Left renal pelvis (tissue), 4 donors: Measurements from ENCODE around the gene GLT8D2. TPM values are rescaled to one million over a fixed set of nuclear protein-coding genes. Genes with fewer than 3 reads are reported as not detected.

Experiments
- DNase-seq, 4 donors: peaks; one replicate each; pipeline ENCODE4 v3.0.0-alpha.2; 2013; ENCODE audit warnings: low read depth in 4 of 4, low spot score in 3 of 4
- polyA plus RNA-seq, 4 donors: library from polyadenylated mRNA; unstranded; fragments of 120-200 nt; gene quantifications; one replicate each; pipeline ENCODE4 v1.2.1, GENCODE V29; 2013; ENCODE audit not compliant: insufficient read length in 4 of 4

GLT8D2 gene
- polyA plus RNA-seq, 4 donors = 13.7 to 89.8 (median 16.7) TPM

GRCh38 chr12:104006929-104007328, 43.1 kb downstream of the GLT8D2 start:
- DNase-seq = no peak

GRCh38 chr12:104003596-104003995, 46.4 kb downstream of the GLT8D2 start:
- DNase-seq = no peak

- no peak for DNase-seq
Observed at GRCh38 chr12:104002686-104003085, 47.3 kb downstream of the GLT8D2 start.

- DNase-seq = no peak
Observed at GRCh38 chr12:104000807-104001434, 49.1 kb downstream of the GLT8D2 start.

- no peak for DNase-seq
Observed at GRCh38 chr12:103998976-103999375, 51.0 kb downstream of the GLT8D2 start.

GRCh38 chr12:103997286-103997900, 52.6 kb downstream of the GLT8D2 start:
- DNase-seq = no peak

GRCh38 chr12:103996595-103996994, 53.4 kb downstream of the GLT8D2 start:
- no peak for DNase-seq

GRCh38 chr12:103994235-103994634, 55.8 kb downstream of the GLT8D2 start:
- DNase-seq = no peak

- DNase-seq = no peak
Observed at GRCh38 chr12:103986829-103987228, 63.2 kb downstream of the GLT8D2 start.

GRCh38 chr12:103978384-103978982, 71.5 kb downstream of the GLT8D2 start:
- DNase-seq = no peak

- DNase-seq = no peak
Observed at GRCh38 chr12:103975368-103975767, 74.6 kb downstream of the GLT8D2 start.

- no peak for DNase-seq
Observed at GRCh38 chr12:103973909-103974308, 76.1 kb downstream of the GLT8D2 start.

GRCh38 chr12:103969391-103969790, 80.6 kb downstream of the GLT8D2 start:
- no peak for DNase-seq

- DNase-seq = no peak
Observed at GRCh38 chr12:103966736-103967135, 83.3 kb downstream of the GLT8D2 start.

- DNase-seq = peak; percentile 97 to 99 (median 98)
Observed at GRCh38 chr12:103965590-103966504, 84.1 kb downstream of the GLT8D2 start, which contains the start of gene TDG. TDG (plus strand) TSS chr12:103965872; CDS start chr12:103966038, 166 bp downstream.

GRCh38 chr12:103965255-103965589, 84.8 kb downstream of the GLT8D2 start:
- DNase-seq = no peak

GRCh38 chr12:103964805-103965204, 85.2 kb downstream of the GLT8D2 start:
- DNase-seq = no peak

- DNase-seq = no peak
Observed at GRCh38 chr12:103962493-103962892, 87.5 kb downstream of the GLT8D2 start.

GRCh38 chr12:103960616-103961227, 89.3 kb downstream of the GLT8D2 start:
- no peak for DNase-seq

GRCh38 chr12:103958621-103959020, 91.4 kb downstream of the GLT8D2 start:
- DNase-seq = no peak
